ENCODE data around the gene TRAPPC6A.

Gene TRAPPC6A, protein sequence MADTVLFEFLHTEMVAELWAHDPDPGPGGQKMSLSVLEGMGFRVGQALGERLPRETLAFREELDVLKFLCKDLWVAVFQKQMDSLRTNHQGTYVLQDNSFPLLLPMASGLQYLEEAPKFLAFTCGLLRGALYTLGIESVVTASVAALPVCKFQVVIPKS

GRCh38 chr19:45177817-45178261 is at the start of gene TRAPPC6A:
TRAPPC6A (minus strand) TSS chr19:45178237; CDS start chr19:45178218, 19 bp downstream.
- DNase-seq (ENCODE audit: insufficient read length, low spot score) (no peak), FAIRE-seq (no peak)

GRCh38 chr19:45224645-45225044 is 46.6 kb upstream of the TRAPPC6A start:
- DNase-seq (ENCODE audit: insufficient read length, low spot score) (no peak), FAIRE-seq (no peak)

DNA sequence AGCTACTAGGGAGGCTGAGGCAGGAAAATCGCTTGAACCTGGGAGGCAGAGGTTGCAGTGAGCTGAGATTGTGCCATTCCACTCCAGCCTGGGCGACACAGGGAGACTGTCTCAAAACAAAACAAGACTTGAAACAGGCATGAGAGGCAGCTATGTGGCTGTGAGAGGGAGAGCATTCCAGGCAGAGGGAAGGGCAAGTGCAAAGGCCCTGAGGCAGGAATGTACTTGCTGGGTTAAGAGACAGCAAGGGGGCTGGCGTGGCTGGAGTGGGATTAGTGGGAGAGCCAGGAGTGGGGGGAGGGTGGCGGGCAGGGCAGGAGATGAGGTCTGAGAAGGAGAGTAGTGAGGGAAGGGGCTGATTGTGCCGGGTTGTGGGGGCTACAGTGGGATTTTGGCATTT is 45.8 kb upstream of the TRAPPC6A start:
- DNase-seq (ENCODE audit: insufficient read length, low spot score) (no peak), FAIRE-seq (no peak)

DNA sequence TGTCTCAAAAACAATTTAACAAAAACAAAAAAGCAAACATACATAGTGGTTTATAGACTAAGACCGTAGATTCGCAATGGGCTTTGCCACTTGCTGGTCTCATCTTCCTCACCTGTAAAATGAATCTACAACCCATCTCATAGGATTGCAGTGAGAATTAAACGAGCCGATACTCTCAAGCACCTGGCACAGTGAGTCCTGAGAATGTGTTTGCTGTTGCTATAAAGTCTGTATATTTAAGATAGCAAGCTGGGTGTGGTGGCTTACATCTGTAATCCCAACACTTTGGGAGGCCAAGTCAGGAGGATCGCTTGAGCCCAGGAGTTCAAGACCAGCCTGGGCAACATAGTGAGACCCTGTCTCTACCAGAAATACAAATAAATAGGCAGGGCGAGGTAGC is 44.7 kb upstream of the TRAPPC6A start:
- no peak for FAIRE-seq

GRCh38 chr19:45218911-45219743 is 41.1 kb upstream of the TRAPPC6A start:
- no peak for DNase-seq (ENCODE audit: insufficient read length, low spot score)
- FAIRE-seq, result peak; percentile 4

More for the DNA sequence above, 44.7 kb upstream of the TRAPPC6A start:
- no peak for DNase-seq (ENCODE audit: insufficient read length, low spot score)

DNA sequence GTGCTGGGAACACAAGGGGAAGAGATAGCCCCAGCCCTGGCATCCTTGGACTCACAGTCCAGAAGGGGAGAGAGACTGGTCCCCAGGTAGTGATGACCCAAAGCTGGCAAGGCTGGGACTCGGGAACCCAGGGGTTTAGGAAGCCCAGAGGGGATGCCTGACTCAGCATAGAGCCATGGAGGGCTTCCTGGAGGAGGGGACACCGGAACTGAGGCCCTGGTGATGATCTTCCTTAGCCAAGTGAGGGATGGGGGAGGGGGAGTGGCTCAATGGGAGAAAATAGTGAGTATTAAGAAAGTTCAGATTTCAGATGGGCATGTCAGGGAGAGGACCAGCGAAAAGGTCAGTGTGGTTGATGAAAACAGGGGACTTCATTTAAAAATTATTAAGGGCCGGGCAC is 40.4 kb upstream of the TRAPPC6A start:
- DNase-seq (ENCODE audit: insufficient read length, low spot score) (no peak), FAIRE-seq (no peak)

DNA sequence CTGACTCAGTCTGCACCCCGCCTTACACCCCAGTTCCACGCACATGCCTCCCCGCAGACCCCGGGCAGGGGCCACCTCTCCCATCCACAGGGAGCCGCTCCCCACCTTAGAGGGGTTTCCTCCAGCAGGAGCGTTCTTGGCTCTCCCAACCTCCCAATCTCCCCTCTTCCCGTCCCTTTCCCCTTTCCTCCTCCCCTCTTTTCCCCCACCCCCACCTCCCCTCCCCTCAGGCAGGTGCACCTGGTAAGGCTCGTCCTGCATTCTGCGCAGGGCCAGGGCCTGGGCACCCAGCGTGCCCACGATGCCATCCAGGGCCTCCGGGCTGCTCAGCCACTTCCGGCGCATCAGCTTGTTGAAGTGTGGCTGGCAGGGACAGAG is 39.9 kb upstream of the TRAPPC6A start:
- DNase-seq (ENCODE audit: insufficient read length, low spot score) (no peak), FAIRE-seq (no peak)

GRCh38 chr19:45217193-45217956 is 39.3 kb upstream of the TRAPPC6A start:
- DNase-seq (ENCODE audit: insufficient read length, low spot score), result no peak
- FAIRE-seq, result no peak

- no peak for FAIRE-seq
These were observed 38.6 kb upstream of the TRAPPC6A start for GRCh38 chr19:45216667-45217066.

DNA sequence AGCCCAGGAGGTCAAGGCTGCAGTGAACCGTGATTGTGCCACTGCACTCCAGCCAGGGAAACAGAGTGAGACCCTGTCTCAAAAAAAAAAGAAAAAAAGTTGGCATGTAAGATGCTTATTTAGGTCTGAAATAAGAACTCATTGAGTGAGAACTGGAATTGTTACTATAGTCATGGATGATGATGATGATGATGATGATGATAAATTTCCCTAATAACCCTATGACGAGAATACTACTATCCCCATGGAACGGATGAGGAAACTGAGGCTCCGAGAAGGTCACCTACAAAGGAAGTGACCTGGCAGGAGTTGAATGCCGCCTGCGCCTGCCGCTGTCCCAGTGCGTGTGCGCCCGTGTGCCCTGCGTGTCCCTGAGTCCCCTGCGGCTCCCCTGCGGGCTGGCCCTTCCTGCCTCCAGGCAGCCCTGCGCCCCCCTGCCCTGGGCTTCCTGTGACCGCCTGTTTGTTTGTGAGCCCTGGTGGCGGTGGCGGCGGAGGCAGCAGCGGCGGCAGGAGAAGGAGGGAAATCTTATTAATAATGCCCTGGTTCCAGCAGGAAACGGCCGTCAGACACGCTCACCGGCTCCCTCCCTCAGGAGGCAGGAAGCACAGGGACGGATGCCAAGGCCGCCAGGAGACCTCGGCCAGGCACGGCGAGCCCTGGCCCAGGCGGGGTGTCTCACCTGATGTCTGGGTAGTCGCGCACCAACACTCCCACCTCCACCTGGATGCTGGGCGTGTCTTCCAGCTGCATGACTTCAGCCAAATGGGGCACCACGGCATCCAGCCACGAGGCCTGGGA is 37.6 kb upstream of the TRAPPC6A start:
- DNase-seq (ENCODE audit: insufficient read length, low spot score), result no peak
- no peak for FAIRE-seq

More at GRCh38 chr19:45216667-45217066, 38.6 kb upstream of the TRAPPC6A start:
- no peak for DNase-seq (ENCODE audit: insufficient read length, low spot score)

GRCh38 chr19:45213031-45213430 is 35.0 kb upstream of the TRAPPC6A start:
- no peak for FAIRE-seq
- DNase-seq (ENCODE audit: insufficient read length, low spot score), result no peak

DNA sequence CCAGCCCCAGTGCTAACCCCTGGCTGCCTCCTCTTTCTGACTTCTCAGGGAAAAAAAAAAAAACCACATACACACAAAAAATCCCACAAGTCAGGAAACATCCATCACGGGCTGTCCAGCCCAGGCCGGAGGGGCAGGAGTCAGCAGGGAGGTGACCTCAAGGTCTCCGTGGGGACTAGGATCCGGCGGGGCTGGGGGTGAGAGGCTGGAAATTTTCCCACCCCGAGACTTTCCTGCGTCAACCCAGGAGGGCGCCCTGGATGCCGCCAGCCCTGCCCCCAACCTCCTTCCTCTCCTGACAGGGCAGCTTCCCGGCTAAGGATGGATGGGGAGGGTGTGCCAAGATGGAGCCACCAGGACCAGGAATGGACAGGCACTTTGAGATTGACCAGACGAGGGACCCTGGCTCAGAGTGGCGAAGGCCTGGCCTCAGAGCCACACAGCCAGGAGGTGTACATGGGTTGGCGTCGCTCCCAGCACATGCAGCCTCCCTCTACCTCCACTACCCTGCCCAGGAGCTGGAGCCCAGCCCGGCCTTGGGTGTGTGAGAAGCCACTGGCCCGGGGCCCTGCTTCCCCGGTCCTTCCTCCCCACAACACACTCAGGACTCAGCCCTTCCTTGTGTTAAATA is 33.8 kb upstream of the TRAPPC6A start:
- FAIRE-seq (no peak), DNase-seq (ENCODE audit: insufficient read length, low spot score) (no peak)

GRCh38 chr19:45206328-45206727 is 28.3 kb upstream of the TRAPPC6A start:
- no peak for DNase-seq (ENCODE audit: insufficient read length, low spot score)
- no peak for FAIRE-seq

DNA sequence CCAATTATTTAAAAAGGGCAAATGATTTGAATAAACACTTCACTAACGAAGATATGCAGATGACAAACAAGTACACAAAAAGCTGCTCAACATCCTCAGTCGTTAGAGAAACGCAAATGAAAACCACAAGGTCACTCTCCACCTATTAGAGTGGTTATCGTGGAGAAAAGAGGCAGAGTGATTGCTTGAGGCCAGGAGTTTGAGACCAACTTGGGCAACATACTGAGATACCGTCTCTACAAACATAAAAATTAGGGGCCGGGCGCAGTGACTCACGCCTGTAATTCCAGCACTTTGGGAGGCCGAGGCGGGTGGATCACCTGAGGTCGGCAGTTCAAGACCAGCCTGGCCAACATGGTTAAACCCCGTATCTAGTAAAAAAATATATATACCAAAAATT is 27.8 kb upstream of the TRAPPC6A start:
- FAIRE-seq, result no peak
- DNase-seq (ENCODE audit: insufficient read length, low spot score), result no peak

DNA sequence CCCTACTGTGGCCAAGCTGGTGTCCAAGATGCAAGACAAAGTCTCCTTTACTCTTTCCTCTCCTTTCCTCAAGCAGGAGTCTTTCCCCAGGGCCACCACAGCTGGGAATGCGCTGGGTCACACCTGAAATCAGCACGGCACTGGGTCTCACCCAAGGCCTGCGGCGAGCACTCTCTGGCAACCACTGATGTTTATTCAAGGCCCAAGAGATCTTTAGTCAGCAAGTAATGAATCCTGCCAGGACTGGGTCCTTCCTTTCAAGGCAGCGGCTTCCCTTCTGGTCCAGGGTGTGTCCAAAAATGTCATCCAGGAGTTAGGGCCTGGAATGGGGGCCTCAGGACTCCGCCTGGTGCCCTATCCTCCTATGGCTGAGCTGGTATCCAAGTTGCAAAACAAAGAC is 24.6 kb upstream of the TRAPPC6A start:
- no peak for DNase-seq (ENCODE audit: insufficient read length, low spot score)
- FAIRE-seq, result no peak

DNA sequence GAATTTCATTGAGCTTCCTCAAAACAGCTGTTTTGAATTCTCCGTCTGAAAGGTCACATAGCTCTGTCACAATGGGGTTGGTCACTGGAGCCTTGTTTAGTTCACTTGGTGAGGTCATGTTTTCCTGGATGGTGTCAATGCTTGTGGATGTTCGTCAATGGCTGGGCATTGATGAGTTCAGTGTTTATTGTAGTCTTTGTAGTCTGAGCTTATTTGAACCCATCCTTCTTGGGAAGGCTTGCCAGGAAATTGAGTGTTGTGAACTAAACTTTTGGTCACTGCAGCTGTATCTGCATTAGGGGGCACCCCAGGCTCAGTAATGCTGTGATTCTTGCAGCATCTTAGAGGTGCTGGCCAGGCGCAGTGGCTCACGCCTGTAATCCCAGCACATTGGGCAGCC is 22.5 kb upstream of the TRAPPC6A start:
- FAIRE-seq (no peak), DNase-seq (ENCODE audit: insufficient read length, low spot score) (no peak)

- DNase-seq (ENCODE audit: insufficient read length, low spot score) (no peak), FAIRE-seq (no peak)
These were observed 17.7 kb upstream of the TRAPPC6A start for GRCh38 chr19:45195764-45196163.

DNA sequence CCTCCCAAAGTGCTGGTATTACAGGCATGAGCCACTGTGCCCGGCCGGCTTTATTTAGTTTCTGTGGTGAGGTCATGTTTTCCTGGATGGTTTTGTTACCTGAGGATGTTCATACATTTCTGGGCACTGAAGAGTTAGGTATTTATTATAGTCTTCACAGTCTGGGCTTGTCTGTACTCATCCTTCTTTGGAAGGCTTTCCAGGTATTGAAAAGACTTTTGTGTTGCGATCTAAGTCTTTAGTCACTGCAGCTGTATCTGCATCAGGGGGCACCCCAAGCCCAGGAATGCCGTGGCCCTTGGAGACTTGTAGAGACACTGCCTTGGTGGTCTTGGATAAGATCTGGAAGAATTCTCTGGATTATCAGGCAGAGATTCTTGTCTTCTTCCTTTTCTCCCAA is 13.3 kb upstream of the TRAPPC6A start:
- FAIRE-seq, result no peak
- no peak for DNase-seq (ENCODE audit: insufficient read length, low spot score)

- no peak for DNase-seq (ENCODE audit: insufficient read length, low spot score)
- FAIRE-seq, result no peak
These were observed 11.9 kb upstream of the TRAPPC6A start for GRCh38 chr19:45189971-45190370.

DNA sequence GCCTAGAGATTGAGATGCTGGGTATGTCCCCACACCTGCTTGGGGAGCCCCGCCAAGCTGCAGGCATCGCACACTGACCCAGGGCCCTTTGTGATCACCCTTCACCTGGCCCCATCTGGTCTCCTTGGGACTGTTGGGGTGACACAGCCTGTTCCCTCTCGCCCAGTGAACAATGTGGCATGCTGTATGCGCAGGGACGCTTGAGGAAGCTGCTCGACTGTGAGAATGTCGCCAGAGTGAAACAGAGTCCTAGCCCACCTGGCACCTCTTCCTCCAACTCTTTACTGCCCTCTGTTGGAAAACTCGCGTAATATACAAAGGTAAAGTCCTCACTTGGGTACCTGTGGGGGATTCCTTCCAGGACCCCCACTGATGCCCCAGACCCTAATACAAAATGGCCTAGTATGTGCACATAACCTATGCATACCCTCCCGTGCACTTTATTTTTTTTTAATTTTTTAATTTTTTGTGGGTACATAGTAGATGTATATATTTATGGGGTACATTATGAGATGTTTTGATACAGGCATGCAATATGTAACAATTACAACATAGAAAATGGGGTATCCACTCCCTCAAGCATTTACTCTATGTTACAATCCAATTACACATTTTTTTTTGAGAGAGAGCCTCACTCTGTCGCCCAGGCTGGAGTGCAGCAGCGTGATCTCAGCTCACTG is 9.5 kb upstream of the TRAPPC6A start:
- FAIRE-seq, result peak; percentile 84
- peak; percentile 70 for DNase-seq (ENCODE audit: insufficient read length, low spot score)

Measured in GM19239 (cell line).